ENCODE data around the gene FLNB. TPM values are rescaled to one million over a fixed set of nuclear protein-coding genes. Genes with fewer than 3 reads are reported as not detected.

Gene FLNB
- total and polyA plus RNA-seq, 2 of the 13 experiments (the other 11 are each of a cell fraction or from before 2014, with no cell fraction given): 106 to 130 TPM

DNA sequence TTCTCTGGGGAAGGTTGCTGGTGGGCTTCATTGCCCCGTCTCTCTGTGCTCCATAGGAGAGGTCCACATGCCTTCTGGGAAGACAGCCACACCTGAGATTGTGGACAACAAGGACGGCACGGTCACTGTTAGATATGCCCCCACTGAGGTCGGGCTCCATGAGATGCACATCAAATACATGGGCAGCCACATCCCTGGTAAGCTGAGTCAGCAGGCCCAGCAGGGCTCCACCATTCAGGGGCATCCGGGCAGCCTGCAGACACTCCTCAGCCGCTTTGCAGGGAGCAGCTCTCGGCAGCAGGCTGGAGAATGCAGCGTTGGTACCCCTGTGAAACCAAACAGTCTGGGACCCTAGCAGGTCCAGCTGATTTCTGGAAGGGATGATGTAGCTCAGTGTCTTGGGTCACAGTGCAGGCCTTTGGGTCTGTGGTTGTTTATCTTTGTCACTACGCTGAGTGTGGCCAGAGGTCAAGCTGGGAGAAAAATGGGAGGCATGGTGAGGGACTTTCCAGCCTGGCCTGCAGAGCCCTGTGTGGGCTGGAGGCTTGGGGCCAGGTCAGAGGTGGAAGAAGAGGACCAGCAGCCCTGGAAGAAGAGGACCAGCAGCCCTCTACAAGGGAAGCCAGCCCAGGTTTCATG lies 135.3 kb downstream of the FLNB start (continued):
- TF ChIP-seq, protein P1, sequence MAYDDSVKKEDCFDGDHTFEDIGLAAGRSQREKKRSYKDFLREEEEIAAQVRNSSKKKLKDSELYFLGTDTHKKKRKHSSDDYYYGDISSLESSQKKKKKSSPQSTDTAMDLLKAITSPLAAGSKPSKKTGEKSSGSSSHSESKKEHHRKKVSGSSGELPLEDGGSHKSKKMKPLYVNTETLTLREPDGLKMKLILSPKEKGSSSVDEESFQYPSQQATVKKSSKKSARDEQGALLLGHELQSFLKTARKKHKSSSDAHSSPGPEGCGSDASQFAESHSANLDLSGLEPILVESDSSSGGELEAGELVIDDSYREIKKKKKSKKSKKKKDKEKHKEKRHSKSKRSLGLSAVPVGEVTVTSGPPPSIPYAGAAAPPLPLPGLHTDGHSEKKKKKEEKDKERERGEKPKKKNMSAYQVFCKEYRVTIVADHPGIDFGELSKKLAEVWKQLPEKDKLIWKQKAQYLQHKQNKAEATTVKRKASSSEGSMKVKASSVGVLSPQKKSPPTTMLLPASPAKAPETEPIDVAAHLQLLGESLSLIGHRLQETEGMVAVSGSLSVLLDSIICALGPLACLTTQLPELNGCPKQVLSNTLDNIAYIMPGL (CRISPR knock-in tag; IDR thresholded peaks at IDR 0.05; ENCODE audit: borderline replicate concordance in 1 of 2, low read depth in 1 of 2): no peak
- TF ChIP-seq ZSCAN9 (CRISPR knock-in tag; IDR thresholded peaks at IDR 0.05; ENCODE audit: borderline replicate concordance): no peak
- 0 out of 2 replicates have a peak, but pooled peaks have one; percentile 24 for TF ChIP-seq TGIF2 (CRISPR knock-in tag; IDR thresholded peaks at IDR 0.05)
- TF ChIP-seq PHF8 (CRISPR knock-in tag; IDR thresholded peaks at IDR 0.05): no peak
- TF ChIP-seq, protein P2, sequence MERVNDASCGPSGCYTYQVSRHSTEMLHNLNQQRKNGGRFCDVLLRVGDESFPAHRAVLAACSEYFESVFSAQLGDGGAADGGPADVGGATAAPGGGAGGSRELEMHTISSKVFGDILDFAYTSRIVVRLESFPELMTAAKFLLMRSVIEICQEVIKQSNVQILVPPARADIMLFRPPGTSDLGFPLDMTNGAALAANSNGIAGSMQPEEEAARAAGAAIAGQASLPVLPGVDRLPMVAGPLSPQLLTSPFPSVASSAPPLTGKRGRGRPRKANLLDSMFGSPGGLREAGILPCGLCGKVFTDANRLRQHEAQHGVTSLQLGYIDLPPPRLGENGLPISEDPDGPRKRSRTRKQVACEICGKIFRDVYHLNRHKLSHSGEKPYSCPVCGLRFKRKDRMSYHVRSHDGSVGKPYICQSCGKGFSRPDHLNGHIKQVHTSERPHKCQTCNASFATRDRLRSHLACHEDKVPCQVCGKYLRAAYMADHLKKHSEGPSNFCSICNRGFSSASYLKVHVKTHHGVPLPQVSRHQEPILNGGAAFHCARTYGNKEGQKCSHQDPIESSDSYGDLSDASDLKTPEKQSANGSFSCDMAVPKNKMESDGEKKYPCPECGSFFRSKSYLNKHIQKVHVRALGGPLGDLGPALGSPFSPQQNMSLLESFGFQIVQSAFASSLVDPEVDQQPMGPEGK (CRISPR knock-in tag; IDR thresholded peaks at IDR 0.05): 0 out of 2 replicates have a peak, but pooled peaks have one; percentile 14
- TF ChIP-seq, protein P3, sequence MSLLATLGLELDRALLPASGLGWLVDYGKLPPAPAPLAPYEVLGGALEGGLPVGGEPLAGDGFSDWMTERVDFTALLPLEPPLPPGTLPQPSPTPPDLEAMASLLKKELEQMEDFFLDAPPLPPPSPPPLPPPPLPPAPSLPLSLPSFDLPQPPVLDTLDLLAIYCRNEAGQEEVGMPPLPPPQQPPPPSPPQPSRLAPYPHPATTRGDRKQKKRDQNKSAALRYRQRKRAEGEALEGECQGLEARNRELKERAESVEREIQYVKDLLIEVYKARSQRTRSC (CRISPR knock-in tag; IDR thresholded peaks at IDR 0.05; ENCODE audit: low read depth): 0 out of 2 replicates have a peak, but pooled peaks have one; percentile 12
- TF ChIP-seq ARID5B (CRISPR knock-in tag; IDR thresholded peaks at IDR 0.05): peak; percentile 61
- peak; percentile 65 for TF ChIP-seq ZFX (CRISPR knock-in tag; IDR thresholded peaks at IDR 0.05; ENCODE audit: low read depth)
- peak in 1 of 2 experiments; percentile 17; a peak in 1 of 4 replicates for TF ChIP-seq EP300 (IDR thresholded peaks at IDR 0.05; ENCODE audit: low read depth in 2 of 2, low read length in 2 of 2)
- TF ChIP-seq EP300 (CRISPR knock-in tag; IDR thresholded peaks at IDR 0.05; ENCODE audit: borderline replicate concordance): no peak
- no peak for TF ChIP-seq FOXP1 (IDR thresholded peaks at IDR 0.05)
- TF ChIP-seq FOXP1 (CRISPR knock-in tag; IDR thresholded peaks at IDR 0.05): peak; percentile 60; the same call in 1 of the 2 replicates
- TF ChIP-seq CCDC6 (CRISPR knock-in tag; IDR thresholded peaks at IDR 0.05): no peak
- TF ChIP-seq TFAP4 (IDR thresholded peaks at IDR 0.05; ENCODE audit: borderline replicate concordance, low read depth): peak; percentile 76; the same call in 1 of the 2 replicates
- TF ChIP-seq RXRA (CRISPR knock-in tag; IDR thresholded peaks at IDR 0.05): peak; percentile 93
- TF ChIP-seq ZNF724P (CRISPR knock-in tag; IDR thresholded peaks at IDR 0.05; ENCODE audit: borderline replicate concordance): no peak
- TF ChIP-seq ZNF788 (CRISPR knock-in tag; IDR thresholded peaks at IDR 0.05; ENCODE audit: borderline replicate concordance): 0 out of 2 replicates have a peak, but pooled peaks have one; percentile 30
- peak; percentile 48; the same call in 1 of the 2 replicates for TF ChIP-seq MAFF (IDR thresholded peaks at IDR 0.05; ENCODE audit: low read depth, low read length)
- TF ChIP-seq NR2F6 (IDR thresholded peaks at IDR 0.05): peak; percentile 78
- peak; percentile 82 for TF ChIP-seq NR2F6 (CRISPR knock-in tag; IDR thresholded peaks at IDR 0.05)
